ENCODE measurements around the gene PRAMEF6. TPM values are rescaled to one million over a fixed set of nuclear protein-coding genes. Genes with fewer than 3 reads are reported as not detected.
"Not testable (repeated sequence)": the region's sequence is repeated elsewhere in the genome, so short reads cannot be mapped to it uniquely, and the experiment has no call there.

PRAMEF6 gene
- total RNA-seq, result not detected

DNA sequence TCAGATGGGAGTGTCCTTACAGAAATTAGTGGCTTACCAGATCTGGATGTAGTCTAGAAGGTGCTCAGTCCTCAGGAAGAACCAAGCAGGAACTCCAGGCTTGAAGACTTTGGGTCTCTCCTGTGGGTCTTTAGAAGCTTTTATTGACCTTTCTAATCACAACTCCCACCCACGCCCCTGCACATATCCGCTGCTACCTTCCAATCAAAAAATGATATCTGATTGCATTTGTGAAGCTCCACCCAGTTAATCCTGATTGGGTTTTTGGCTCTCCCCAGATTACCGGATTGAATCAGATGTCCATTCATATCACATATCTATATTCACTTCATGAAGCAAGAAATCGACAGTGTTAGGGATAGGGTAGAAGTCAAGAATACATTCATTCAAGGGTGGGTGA, at the start of gene PRAMEF6:
Gene PRAMEF6, minus strand, starts transcription at position 101 of the 400 bp plus-strand sequence. CDS start 5,062 bp downstream, outside the sequence.
- 100% methylated on average over 2 of the region's 4 CpGs; no CpG with 5 or more reads in 1 of the 2 donors for WGBS, 2 donors (ENCODE audit: low coverage in 1 of 2)
- H3K27me3 ChIP-seq, H3K27ac ChIP-seq, ATAC-seq, H3K4me3 ChIP-seq, H3K9me3 ChIP-seq, H3K4me1 ChIP-seq, H3K36me3 ChIP-seq: not testable (repeated sequence)

DNA sequence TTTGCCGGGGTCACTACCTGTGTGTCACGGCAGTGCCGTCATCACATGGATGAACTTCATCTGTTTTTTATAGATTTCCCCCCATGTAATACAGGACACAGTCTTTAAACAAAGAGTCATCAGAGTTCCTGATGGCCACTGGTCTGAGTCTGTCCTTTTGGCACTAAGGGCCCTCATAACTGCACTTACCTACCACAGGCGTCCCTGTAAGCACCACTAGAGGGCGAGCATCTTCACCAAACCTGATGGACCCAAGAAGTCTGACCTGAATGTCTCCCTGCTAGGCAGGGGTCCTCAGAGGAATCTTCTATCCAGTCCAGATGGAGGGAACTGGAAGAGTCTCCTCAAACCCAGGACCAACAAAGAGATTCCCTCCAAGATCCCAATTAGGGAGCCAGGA, 23.0 kb downstream of the PRAMEF6 start:
- H3K27me3 ChIP-seq, H3K9me3 ChIP-seq, H3K4me1 ChIP-seq, ATAC-seq, H3K36me3 ChIP-seq, H3K4me3 ChIP-seq, H3K27ac ChIP-seq: not testable (repeated sequence)
- WGBS, 2 donors (ENCODE audit: low coverage in 1 of 2), result no CpG with 5 or more reads among the region's 5 CpGs

DNA sequence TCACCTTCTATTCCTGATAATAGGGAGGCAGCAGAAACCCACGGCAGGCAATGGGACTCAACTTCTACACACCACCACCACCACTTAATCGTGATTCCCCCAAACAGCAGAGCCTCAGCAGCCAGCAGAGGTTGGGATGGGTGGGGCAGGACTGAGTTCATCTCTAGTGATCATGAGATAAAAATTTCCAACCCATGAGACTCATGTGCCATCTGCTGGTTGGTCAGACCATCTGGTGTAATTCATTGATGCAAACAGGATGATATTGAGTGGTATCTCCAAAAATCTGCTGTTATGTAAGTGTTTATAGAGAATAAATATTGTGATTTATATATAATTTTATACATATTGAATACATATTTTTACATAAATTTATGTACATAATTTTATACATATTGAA, 25.6 kb downstream of the PRAMEF6 start:
- WGBS, 2 donors (ENCODE audit: low coverage in 1 of 2), result no CpG with 5 or more reads among the region's 2 CpGs

DNA sequence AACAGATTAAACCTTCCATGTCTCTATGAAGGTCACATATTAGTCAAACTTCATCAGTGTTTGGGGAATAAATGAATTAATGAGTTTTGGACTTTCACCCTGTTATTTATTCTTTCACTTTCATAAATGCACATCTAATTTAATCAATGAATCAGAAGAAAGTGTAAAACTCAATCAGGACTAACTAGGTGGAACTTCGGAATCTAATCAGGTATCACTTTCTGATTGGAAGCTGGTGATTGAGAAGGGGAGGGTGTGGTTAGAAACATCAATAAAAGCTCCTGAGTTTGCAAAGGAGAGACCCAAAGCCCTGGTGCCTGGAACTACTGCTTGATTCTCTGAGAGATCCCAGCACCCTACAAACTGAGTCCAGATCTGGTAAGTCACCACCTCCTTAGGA, 31.1 kb downstream of the PRAMEF6 start, which contains the start of gene PRAMEF7:
Gene PRAMEF7, plus strand, starts transcription at position 301 of the 400 bp plus-strand sequence. CDS start 1,083 bp downstream, outside the sequence.
- not testable (repeated sequence) for H3K36me3 ChIP-seq, H3K4me3 ChIP-seq, H3K9me3 ChIP-seq, H3K27me3 ChIP-seq, H3K27ac ChIP-seq, ATAC-seq, H3K4me1 ChIP-seq
- WGBS, 2 donors (ENCODE audit: low coverage in 1 of 2), result no CpG with 5 or more reads among the region's 1 CpG

More for the DNA sequence above, 25.6 kb downstream of the PRAMEF6 start:
- H3K4me3 ChIP-seq, ATAC-seq, H3K9me3 ChIP-seq, H3K36me3 ChIP-seq, H3K4me1 ChIP-seq, H3K27ac ChIP-seq, H3K27me3 ChIP-seq: not testable (repeated sequence)

DNA sequence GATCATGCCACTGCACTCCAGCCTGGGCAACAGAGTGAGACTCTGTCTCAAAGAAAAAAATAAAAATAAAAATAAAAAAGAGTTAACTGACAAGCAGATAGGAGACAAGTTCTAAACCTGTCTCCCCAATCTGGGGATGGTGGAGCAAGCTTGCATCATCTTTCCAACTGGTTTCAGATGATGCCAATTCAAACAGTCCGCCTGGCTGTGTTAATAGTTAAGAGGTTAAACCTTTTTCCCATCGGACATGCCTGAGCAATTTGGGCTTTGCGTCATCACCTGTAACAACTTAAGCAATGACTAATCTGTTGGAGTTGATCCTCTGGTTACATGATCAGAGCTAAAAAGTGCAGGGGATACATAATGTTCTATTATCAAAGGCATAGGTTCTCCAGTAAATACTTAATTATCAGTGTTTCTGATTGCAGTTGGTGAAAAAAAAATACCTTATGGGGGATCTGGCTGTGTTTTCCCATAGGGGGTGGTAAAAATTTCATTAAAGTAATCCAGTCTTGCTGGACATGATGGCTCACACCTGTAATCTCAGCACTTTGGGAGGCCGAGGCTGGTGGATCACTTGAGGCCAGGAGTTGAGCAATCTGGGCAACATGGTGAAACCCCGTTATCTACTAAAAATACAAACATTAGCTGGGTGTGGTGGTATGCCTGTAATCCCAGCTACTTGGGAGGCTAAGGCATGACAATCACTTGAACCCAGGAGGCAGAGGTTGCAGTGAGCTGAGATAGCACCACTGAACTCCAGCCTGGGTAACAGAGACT, 43.4 kb downstream of the PRAMEF6 start:
- not testable (repeated sequence) for H3K4me3 ChIP-seq, ATAC-seq, H3K9me3 ChIP-seq

DNA sequence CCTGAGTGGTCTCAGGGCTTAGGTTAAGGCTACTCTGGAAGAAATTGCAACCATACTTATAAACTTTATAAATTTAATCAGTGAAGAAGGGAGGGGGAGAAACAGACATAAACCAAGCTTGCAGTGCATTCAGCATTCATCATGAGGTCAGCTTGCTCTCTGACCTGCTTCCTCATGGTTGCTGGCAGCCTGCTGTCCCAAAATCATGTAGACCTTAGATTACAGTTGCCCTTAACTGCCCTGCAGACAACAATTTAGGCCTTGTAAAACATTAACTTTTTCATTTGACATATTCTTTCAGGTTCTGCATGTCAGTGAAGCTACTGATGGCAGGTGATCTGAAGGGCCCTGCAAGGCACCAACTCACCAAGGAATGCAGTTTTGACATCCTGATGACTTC, 48.2 kb downstream of the PRAMEF6 start:
- H3K36me3 ChIP-seq, H3K4me1 ChIP-seq, H3K4me3 ChIP-seq, H3K27me3 ChIP-seq, ATAC-seq, H3K9me3 ChIP-seq, H3K27ac ChIP-seq: not testable (repeated sequence)

More for the DNA sequence above, 43.4 kb downstream of the PRAMEF6 start:
- not testable (repeated sequence) for H3K4me1 ChIP-seq, H3K27me3 ChIP-seq, H3K36me3 ChIP-seq, H3K27ac ChIP-seq
- no CpG with 5 or more reads among the region's 5 CpGs for WGBS, 2 donors (ENCODE audit: low coverage in 1 of 2)

DNA sequence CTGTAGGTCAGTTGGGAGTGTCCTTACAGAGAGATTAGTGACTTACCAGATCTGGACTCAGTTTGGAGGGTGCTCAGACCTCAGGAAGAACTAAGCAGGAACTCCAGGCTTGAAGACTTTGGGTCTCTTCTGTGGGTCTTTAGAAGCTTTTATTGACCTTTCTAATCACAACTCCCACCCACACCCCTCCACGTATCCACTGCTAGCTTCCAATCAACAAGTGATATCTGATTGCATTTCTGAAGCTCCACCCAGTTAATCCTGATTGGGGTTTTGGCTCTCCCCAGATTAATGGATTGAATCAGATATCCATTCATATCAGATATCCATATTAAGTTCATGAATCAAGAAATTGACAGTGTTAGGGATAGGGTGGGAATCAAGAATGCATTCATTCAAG, 49.2 kb downstream of the PRAMEF6 start, which contains the start of gene PRAMEF10:
Gene PRAMEF10, minus strand, starts transcription at position 101 of the 400 bp plus-strand sequence. CDS start 2,423 bp downstream, outside the sequence.
- H3K4me1 ChIP-seq, ATAC-seq, H3K9me3 ChIP-seq, H3K27ac ChIP-seq, H3K4me3 ChIP-seq, H3K27me3 ChIP-seq, H3K36me3 ChIP-seq: not testable (repeated sequence)
- WGBS, 2 donors (ENCODE audit: low coverage in 1 of 2), result no CpG with 5 or more reads among the region's 1 CpG

Small RNA genes within 50 kb of the gene (small RNA-seq; reads per million reads assigned to genes)
- gene RNU6-1072P, result 0 reads per million in 4 donors

Other genes starting within 250 kb of the PRAMEF6 start
- not detected for gene AADACL3, start 231.5 kb downstream of the PRAMEF6 start, total RNA-seq
- gene CFAP107, start 201.4 kb downstream of the PRAMEF6 start, total RNA-seq, result not detected
- gene PRAMEF12, start 173.8 kb downstream of the PRAMEF6 start, total RNA-seq, result not detected
- not detected for gene PRAMEF1, start 156.2 kb downstream of the PRAMEF6 start, total RNA-seq
- not detected for gene PRAMEF11, start 116.2 kb downstream of the PRAMEF6 start, total RNA-seq
- not detected for gene HNRNPCL1, start 98.9 kb downstream of the PRAMEF6 start, total RNA-seq
- not detected for gene PRAMEF2, start 90.5 kb downstream of the PRAMEF6 start, total RNA-seq
- gene PRAMEF4, start 61.4 kb downstream of the PRAMEF6 start, total RNA-seq, result not detected
- gene PRAMEF10, start 49.3 kb downstream of the PRAMEF6 start, total RNA-seq, result not detected
- not detected for gene PRAMEF7, start 31.0 kb downstream of the PRAMEF6 start, total RNA-seq
- gene PRAMEF27, start 109.0 kb upstream of the PRAMEF6 start, total RNA-seq, result not detected
- gene HNRNPCL3, start 113.2 kb upstream of the PRAMEF6 start, total RNA-seq, result not detected
- not detected for gene PRAMEF25, start 123.2 kb upstream of the PRAMEF6 start, total RNA-seq
- gene HNRNPCL2, start 169.3 kb upstream of the PRAMEF6 start, total RNA-seq, result not detected
- not detected for gene PRAMEF26, start 208.4 kb upstream of the PRAMEF6 start, total RNA-seq
- gene HNRNPCL4, start 218.1 kb upstream of the PRAMEF6 start, total RNA-seq, result not detected
- gene PRAMEF9, start 224.3 kb upstream of the PRAMEF6 start, total RNA-seq, result not detected